Activated CD4-positive, CD25-positive, alpha-beta regulatory T cell treated with anti-CD3 and anti-CD28 coated beads, Interleukin-2, amount 50 U/mL, for 24 hours (primary cell): ENCODE measurements around the gene MITF.

Experiments used
- ATAC-seq, 2 donors: fragments of 150-1000 bp; cut with Tn5 transposase; one replicate each; pipeline ENCODE4 v1.10.0; 2021; ENCODE audit warnings: mild to moderate bottlenecking in 1 of 2, moderate library complexity in 1 of 2

MITF gene

DNA sequence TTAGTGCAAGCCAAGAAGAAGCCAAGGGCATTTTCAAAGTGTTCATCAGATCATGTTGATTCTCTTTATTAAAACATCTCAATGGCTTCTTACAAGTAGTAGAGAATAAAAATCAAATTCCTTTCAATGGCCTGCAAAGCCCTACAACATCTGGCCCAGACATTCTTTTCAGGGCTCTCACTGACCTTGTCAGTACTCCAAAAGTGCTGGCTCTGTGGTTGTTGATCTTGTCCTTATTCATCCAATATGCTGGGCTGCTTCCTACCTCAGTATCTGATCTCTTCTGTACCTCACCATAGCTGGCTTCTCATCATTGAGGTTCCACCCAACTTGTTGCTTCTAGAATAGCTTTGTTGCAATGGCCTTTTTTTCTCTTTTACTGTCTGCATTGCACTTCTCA, 186.2 kb downstream of the MITF start:
- no peak for ATAC-seq

DNA sequence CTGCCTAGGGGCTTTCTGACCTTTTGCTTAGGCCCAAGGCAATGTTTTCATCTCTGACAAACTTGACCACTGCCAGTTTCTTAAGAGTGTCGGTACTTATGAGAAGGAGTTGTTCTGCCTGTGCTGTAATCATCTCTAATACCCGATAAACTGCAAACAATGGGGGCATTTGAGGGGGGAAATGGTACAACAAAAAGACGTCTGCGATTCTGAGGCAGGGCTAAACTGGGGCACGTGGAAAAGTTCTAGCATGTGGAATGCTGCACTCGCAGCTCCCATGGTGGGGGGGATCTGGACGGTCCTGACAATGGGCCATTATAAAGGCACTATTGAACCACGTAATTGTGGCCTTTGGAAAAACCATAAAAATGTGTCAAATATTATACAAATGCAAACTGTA, 187.1 kb downstream of the MITF start:
- ATAC-seq = no peak

DNA sequence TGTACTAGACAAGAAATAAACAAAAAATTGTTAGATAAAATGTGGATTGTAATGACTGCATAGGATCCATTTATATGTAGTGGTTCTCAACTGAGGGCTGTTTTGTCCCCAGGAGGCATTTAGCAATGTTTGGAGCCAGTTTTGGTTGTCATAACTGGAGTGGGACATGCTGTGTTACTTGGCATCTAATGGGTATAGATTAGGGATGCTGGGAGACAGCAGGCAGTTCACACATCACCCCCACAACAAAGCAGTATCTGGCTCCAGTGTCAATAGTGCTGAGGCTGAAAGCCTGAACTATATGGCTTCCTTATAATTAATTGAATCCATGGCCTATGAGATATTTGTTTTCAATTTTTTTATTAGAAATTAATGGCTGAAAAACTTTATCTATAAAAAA, 188.3 kb downstream of the MITF start:
- no peak for ATAC-seq

DNA sequence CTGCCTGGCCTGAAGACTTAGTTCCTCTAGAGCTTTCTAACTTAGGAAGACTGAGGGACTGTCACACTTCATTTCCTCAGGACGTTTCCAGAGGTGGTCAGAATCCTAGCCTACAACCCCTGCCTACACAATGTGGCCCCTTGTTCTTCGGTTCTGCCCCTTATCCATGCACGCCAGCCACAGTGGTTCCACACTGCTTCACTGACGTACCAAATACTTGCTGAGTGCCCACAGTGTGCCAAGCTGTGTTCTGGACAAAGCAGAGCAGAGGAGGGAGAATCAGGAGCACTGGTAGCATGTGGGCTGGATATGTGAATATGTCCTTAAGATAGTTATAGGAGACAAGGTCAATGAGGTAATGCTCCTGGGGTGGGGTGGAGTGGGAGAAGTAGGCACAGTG, 189.8 kb downstream of the MITF start:
- ATAC-seq = no peak

DNA sequence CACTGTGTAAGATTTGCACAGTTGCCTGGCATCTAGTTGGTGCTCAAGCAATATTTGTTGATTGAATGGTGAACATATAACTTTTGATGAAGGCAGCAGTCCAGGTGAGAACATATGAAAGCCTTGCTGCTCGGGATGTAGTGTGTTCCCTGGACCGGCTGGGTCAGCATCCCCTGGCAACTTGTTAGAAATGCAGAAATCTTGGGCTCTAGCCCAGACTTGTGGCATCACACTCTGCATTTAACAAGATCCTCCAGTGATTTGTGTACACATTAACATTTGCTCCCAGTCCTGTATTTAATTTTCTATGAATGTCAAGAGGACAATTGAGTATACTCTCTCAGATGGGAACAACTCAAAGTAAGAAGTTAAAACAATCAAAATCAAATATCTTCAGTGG, 191.3 kb downstream of the MITF start:
- no peak for ATAC-seq

DNA sequence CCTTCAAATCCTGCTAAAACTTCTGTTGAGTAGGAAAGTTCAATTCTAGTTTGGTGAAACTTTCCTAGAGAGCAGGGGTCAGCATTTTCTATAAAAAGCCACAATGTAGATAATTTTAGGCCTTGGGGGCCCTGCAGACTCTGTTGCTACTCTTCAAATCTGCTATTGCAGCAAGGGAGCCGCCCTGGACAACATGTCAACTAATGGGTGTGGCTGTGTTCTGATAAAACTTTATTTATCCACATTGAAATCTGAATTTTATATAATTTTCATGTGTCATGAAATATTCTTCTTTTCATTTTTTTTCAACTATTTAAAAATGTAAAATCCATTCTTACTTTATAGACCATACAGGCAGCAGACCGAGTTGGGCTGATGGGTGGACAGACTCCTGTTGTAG, 192.8 kb downstream of the MITF start:
- ATAC-seq = no peak

DNA sequence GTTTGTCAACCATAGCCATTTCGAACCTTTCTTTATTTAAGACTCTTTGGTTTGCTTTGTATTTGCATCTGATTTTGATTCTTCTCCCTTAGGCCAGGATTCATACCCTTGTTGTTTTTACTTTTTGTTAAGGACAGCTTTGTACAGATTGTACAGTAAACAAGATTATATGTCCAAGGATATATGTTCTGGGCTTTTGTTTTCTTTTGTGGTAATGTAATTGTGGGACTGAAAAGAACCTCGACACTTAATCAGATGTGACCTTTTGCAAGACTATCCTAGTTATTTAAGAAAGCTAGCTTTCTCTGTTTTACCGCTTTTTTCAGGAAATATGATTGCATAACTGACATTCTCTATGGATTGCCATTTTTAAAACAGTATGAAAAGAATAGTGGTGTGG, 193.2 kb downstream of the MITF start:
- ATAC-seq = no peak

DNA sequence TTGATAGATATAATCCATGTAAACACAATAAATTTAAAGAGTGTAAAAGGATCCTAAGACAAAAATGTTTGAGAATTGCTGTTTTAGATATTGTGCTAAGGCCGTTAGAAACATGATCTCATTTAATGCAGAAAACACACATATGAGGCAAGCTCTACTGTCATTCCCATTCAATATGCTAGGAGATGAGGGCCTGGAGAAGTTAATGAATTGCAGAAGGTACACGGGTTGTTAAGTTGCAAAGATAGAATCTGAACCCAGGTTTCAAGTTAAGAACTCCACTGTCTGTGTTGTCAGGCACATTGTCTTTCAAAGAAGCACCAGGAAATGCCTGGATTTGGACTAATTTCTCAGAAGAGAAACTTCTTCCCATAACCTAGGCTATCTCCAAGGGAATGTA, 195.1 kb downstream of the MITF start:
- ATAC-seq = no peak

DNA sequence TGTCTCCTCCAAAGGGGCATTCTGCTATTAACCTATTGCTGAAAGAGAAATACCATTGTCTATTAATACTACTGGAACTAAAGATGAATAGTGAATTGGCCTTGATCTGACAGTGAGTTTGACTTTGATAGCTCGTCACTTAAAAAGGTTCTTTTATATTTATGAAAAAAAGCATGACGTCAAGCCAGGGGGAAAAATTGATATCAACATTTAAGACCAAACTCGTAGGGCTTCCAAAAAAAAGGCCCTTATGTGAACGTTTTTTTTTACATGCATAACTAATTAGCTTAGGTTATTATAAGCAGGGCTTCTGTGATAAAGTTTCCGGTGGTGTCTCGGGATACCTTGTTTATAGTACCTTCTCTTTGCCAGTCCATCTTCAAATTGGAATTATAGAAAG, 197.0 kb downstream of the MITF start:
- no peak for ATAC-seq

DNA sequence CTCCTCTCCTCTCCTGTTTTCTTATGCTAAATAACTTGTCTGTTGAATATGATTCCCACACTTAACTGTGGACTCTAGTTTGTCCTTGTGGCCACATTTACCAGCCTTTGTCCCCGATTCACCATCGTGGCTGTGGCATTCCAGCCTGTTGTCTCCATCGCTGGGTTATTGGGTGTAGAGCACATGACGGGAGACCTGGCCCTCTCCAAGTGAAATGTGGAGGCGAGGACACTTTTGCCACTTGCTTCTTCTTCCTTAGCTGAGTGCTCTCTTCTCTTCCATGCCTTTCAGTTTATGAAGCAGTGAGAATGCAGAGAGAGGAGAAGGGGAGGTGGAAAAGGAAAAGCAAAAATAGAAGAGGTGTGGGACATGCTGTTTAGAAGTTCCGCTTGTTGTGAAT, 198.8 kb downstream of the MITF start:
- no peak for ATAC-seq

DNA sequence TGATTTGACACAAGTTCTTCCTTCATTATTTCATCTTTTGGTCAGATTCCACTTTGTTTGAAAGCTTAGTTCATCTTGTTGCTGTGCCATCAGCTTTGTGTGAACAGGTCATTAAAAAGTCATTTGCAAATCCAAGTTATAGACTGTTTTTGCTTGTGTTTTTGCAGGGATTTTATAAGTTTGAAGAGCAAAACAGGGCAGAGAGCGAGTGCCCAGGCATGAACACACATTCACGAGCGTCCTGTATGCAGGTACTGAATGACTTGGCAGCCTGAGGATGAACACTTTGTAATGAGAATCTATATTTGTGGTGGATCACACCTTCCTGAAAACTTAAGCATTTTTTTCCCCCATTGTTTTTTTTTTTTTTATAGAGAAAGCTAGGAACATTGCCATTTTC, 199.7 kb downstream of the MITF start:
- no peak for ATAC-seq

DNA sequence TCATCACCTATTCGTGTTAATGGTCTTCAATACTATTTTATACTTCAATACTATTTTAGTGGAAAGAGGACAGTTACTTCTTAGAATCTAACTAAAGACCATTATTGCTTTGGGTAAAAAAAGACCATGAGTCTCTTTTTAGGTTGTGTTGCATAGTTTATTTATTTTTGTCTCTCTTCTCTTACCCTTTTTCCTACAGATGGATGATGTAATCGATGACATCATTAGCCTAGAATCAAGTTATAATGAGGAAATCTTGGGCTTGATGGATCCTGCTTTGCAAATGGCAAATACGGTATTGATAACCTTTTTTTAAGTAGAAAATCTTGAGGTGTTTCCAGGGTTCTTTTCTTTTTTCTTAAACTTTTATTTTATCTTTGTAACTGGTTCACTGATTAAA, 201.8 kb downstream of the MITF start:
- no peak for ATAC-seq

DNA sequence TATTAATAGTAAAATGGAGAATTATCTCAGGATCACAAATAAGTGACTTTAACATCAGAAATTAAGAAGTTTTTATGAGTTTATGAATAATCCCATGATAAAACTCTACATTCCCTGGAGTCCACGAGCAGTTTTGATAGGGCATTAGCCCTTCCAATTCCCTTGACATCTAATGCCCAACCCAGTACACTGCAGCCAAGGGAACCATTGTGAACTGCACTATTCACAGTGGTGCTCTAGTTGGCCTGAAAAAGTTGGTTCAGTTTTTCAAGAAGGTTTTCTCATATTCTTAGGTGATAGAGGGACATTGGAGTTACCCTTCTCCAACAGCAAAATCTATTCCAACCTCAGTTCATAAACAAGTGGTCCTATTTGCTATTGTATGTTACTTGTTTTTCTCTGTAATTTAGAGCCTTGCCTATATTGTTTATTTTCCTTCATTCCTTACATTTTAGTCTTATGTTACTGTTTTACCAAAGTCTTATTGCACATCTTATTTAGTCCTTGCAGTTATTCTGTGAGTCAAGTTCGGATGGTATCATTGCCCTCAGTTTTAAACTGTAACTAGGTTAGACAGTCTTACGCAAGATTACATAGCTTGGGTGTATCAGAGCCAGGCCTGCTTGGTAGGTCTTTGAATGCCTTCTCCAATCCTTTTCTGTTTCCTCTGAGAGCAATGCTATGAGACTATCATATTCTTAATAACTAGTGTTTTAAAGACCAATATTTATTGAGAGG, 202.3 kb downstream of the MITF start:
- ATAC-seq = no peak

DNA sequence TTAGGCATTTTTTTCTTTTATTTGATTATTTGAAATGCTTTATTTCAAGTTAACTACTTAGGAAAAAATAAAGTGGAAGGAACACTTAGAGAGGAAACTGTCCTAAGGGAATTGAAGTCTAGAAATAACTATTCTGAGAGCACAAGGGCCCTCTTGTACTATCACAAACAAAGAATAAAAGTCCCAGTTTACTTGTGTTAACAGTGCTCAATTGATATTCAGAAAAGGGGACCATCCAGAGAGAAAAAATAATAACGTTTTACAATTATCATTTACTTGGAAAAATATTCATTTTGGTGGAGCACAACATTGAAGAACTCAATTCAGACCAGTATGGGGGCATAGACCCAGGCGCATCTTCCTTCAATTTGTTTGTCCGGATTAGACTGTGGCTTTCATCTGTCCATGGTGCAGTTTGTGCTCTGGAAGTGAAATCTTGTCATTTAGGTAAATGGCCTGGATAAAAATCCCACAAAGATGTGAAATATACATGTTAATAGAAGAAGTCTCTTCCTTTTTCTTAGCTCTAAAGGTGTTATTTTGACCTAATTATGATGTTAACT, 205.7 kb downstream of the MITF start:
- ATAC-seq = no peak

DNA sequence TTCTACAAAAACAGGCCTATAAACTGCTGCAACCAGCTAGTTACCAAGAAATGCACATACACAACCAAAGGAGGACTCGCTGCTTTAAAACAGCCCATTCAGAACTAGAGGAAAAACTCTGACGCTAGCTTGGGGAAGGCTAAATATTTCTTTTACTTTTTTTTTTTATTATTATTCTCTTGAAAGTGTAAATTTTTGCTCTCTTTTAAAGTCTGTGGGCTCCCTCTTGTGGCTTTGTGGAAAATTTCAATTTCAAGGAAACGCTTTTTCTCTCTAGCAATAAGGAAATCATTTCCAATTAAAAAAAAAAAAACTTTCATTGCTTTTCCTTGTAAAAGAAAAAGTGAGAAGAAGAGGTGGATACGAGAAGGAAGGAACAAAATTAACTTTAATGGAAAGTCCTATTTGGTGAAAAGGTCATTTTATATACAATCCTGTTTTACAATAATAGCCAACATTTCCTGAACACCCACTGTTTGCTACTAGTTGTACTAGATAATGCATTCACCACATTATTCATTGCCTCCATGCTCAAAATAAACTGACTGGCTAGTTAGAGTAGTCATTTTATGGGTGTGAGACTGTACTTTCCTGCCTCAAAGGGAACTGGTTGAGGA, 209.1 kb downstream of the MITF start:
- no peak for ATAC-seq

DNA sequence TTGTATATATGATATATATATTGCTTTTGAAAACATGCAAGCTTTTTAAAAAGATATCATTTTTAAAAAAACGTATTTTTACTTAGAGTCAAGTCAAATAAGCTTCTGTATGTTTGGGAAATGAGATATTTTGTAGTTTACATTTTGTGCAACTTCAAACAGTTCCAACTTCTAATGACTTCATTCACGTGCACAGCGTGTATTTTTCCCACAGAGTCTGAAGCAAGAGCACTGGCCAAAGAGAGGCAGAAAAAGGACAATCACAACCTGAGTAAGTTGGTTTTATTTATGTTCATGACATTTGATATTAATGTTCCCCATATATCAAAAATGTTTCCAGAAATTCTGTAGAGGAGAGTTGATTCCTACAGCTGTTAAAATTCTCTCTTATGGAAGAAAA, 212.4 kb downstream of the MITF start:
- no peak for ATAC-seq

DNA sequence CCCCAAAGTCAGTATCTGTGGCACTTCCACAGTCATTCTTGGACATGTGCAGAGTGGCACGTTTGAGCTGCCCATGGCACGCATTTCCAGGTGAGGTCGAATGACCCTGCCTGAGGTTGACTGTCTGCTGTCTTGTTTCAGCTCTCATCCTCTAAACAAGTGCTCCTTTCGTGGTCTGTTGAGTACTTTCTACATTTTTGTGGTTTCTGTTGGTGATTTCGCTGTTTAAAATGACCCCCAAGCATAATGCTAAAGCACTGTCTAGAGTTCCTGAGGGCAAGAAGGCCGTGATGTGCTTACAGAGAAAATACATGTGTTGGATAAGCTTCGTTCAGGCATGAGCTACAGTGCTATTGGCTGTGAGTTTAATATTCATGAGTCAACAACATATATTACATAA, 220.3 kb downstream of the MITF start:
- no peak for ATAC-seq

DNA sequence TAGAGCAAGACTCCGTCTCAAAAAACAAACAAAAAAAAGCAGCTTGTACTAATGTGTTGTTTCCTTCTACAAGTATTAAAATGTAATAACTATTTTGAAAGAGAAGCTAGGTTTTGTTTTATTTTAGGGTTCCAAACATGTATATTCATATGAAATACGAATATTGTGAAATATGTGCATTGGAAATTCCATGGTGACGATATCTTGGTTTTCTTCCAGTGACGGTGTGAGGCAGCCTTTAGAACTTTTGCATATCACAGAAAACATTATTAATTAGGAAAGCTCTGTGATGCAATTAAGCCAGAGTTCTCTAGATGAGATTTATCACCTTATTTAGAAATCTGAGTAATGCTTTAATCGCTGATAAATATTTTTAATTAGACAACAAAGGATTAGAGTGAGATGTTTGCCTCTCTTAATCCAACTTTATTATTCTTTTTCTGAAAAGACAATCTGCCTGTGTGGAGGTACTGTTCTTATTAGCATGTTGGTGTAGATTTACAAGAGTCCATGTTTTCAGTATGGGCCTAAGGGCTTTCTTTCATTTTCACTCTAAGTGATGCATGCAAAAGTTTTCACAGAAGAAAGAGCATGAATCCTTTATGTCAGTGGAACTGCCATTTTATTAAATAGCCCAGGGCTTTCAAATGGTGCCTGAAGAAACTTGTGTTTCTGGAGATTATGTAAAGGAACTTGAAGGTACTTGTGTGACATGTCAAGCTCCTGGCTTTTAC, 222.6 kb downstream of the MITF start:
- no peak for ATAC-seq

DNA sequence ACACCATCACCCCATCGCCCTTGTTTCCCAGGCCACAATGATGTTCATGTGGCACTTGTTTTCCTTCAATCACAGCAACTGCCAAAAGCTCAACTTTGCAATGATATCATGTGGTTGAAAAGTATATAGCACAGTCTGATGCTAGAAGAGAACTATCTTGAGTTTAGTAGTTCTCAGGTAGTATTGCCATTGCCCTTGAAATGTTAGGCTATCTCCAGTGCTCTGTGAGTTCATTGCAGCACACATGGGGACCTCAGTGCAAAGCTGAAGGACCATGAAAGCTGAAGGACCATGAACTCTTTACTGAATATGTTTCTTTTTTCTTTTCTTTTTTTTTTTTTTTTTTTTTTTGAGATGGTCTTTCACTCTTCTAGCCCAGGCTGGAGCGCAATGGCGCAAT, 224.4 kb downstream of the MITF start:
- no peak for ATAC-seq

DNA sequence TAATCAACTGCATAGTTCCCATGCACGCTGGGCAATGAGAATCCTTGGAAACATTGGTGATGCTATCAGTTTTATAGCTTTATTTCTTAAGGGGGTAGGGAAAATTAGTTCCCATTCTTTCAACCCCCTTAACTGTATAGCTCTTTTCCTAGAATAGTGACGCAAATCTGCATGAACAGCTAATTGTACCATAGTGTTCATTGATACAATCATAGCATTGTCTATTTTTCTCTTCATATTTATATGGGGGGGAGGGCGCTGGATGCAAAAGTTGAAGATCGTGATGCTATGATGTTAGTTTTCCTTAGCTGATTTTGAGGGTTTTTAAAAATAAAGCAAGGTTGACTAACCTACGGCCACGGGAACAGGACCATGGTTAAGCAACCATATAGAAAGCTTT, 227.9 kb downstream of the MITF start:
- ATAC-seq = no peak

DNA sequence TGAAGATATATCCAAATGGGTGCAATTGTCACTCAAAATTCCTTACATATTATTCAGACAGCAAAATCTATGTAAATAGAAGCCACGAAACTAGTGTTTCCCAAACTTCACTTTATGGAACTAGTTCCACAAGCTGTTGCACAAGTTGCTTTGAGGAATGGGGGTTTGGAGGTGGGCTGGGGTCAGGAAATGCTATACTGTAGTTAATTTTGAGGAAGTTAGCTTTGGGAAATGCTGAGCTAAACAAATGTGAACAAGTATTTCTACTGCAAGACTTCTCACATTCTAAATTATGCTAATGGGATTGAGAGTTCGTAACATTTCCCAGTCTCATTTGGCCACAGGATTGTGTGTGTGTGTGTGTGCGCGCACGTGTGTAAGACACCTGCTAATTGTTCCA, 231.6 kb downstream of the MITF start:
- no peak for ATAC-seq

DNA sequence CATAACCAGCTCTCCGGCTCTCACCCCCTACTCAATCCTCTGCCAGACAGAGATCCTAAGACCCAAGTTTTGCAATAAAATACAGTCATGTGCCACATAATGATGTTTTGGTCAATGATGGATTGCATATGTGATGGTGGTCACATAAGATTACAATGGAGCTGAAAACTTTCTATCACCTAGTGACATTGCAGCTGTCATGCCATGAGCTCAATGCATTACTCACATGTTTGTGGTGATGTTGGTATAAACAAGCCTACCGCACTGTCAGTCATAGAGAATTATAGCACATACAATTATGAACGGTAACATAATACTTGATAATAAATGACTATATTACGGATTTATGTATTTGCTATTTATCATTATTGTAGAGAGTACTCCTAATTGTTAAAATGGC, 233.4 kb downstream of the MITF start:
- ATAC-seq = no peak

DNA sequence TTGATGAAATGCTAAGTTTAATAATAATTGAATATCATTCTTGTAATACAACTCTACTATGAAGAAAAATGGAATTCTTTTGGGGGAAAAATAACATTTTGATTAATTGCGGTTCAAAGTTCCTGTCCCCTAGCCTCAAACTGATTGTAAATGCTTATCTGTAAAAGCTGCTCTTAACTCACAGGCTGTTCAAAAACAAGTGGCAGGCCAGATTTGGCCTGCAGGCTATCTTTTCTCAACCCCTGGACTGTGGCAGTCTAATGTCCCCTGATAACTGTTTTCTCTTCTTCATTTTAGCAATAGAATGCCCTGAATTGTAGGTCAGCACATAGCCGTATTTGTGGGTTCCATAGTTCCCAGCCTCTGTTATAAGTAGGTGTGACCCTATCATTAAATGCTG, 236.8 kb downstream of the MITF start:
- no peak for ATAC-seq
